HepG2 (cell line): ENCODE results near the gene SNAP25. TPM values are rescaled to one million over a fixed set of nuclear protein-coding genes. Genes with fewer than 3 reads are reported as not detected.

ENCODE experiments used
- ATF7 ChIP-seq, 2 experiments: fragments of 450-650 bp in 1 of 2; sonication (generic) in 1 of 2; formaldehyde crosslinking in 1 of 2; IDR thresholded peaks; 2 replicates each; pipeline versions ENCODE4 v1.4.0 to v1.6.1; 2016 to 2020; ENCODE audit warnings: antibody characterized with exemption in 1 of 2, mild to moderate bottlenecking in 1 of 2, missing genetic modification reagents in 1 of 2
- ATRX ChIP-seq: sonication (generic); formaldehyde crosslinking; IDR thresholded peaks from 2 replicates; pipeline ENCODE4 v1.4.0; 2020; ENCODE audit warnings: missing genetic modification reagents, borderline replicate concordance
- FOXP4 ChIP-seq: sonication (generic); formaldehyde crosslinking; IDR thresholded peaks from 2 replicates; pipeline ENCODE4 v1.4.0; 2020; ENCODE audit warnings: missing genetic modification reagents
- GMEB2 ChIP-seq: IDR thresholded peaks from 2 replicates; pipeline ENCODE4 v1.6.1; 2016; ENCODE audit warnings: missing biosample characterization, missing genetic modification reagents, low read depth
- HDAC6 ChIP-seq: fragments of 200-600 bp; sonication (generic); IDR thresholded peaks from 2 replicates; pipeline ENCODE4 v1.7.0; 2017; ENCODE audit warnings: mild to moderate bottlenecking, antibody characterized with exemption, low read length, low read depth
- MAFG ChIP-seq: sonication (generic); formaldehyde crosslinking; IDR thresholded peaks from 2 replicates; pipeline ENCODE4 v1.5.1; 2020; ENCODE audit warnings: mild to moderate bottlenecking, missing genetic modification reagents
- MED8 ChIP-seq: sonication (generic); formaldehyde crosslinking; IDR thresholded peaks from 2 replicates; pipeline ENCODE4 v1.8.1; 2023; ENCODE audit warnings: mild to moderate bottlenecking, missing genetic modification reagents; ENCODE audit not compliant: insufficient replicate concordance
- NFKBIZ ChIP-seq: IDR thresholded peaks from 2 replicates; pipeline ENCODE4 v1.6.1; 2018; ENCODE audit warnings: missing genetic modification reagents, missing compliant biosample characterization
- NR1H2 ChIP-seq: sonication (generic); formaldehyde crosslinking; IDR thresholded peaks from 2 replicates; pipeline ENCODE4 v1.8.1; 2022; ENCODE audit warnings: low read depth, missing genetic modification reagents, borderline replicate concordance
- SAP130 ChIP-seq: IDR thresholded peaks from 2 replicates; pipeline ENCODE4 v1.6.1; 2016; ENCODE audit warnings: low read depth
- SRSF1 ChIP-seq: fragments of 200-400 bp; formaldehyde crosslinking; optimal IDR thresholded peaks from 2 replicates; pipeline ENCODE3; 2017; ENCODE audit warnings: mild to moderate bottlenecking, low read depth, low read length, moderate library complexity
- SRSF9 ChIP-seq: fragments of 200-400 bp; formaldehyde crosslinking; IDR thresholded peaks from 2 replicates; pipeline ENCODE4 v1.6.1; 2018; ENCODE audit warnings: borderline replicate concordance, mild to moderate bottlenecking, low read depth, low read length; ENCODE audit not compliant: insufficient read depth, poor library complexity, severe bottlenecking
- YEATS4 ChIP-seq: sonication (generic); formaldehyde crosslinking; IDR thresholded peaks from 2 replicates; pipeline ENCODE4 v1.4.0; 2020; ENCODE audit warnings: missing genetic modification reagents, borderline replicate concordance
- ZNF160 ChIP-seq: sonication (generic); formaldehyde crosslinking; IDR thresholded peaks from 2 replicates; pipeline ENCODE4 v1.8.0; 2022; ENCODE audit warnings: mild to moderate bottlenecking, inconsistent platforms, missing genetic modification reagents
- ZNF326 ChIP-seq: sonication (generic); formaldehyde crosslinking; IDR thresholded peaks from 2 replicates; pipeline ENCODE4 v1.4.0; 2020; ENCODE audit warnings: missing genetic modification reagents, borderline replicate concordance
- ZNF362 ChIP-seq: sonication (generic); formaldehyde crosslinking; IDR thresholded peaks from 2 replicates; pipeline ENCODE4 v1.4.0; 2020; ENCODE audit warnings: missing genetic modification reagents, mild to moderate bottlenecking, borderline replicate concordance
- ZNF704 ChIP-seq: sonication (generic); formaldehyde crosslinking; IDR thresholded peaks from 2 replicates; pipeline ENCODE4 v1.8.1; 2023; ENCODE audit warnings: mild to moderate bottlenecking, inconsistent platforms, moderate library complexity, missing genetic modification reagents, borderline replicate concordance
- ZNF740 ChIP-seq: sonication (generic); formaldehyde crosslinking; IDR thresholded peaks from 2 replicates; pipeline ENCODE4 v1.4.0; 2020; ENCODE audit warnings: missing genetic modification reagents
- ZNF83 ChIP-seq: sonication (generic); formaldehyde crosslinking; IDR thresholded peaks from 2 replicates; pipeline ENCODE4 v1.4.0; 2020; ENCODE audit warnings: missing genetic modification reagents, mild to moderate bottlenecking, borderline replicate concordance
- polyA plus RNA-seq, 8 experiments: library from polyadenylated mRNA; depleted of rRNA in 3 of 8; stranded (reverse) in 7 of 8; unstranded in 1 of 8; fragments of >200 nt; fragmentation: Illumina TruSeq in 4 of 8; extraction: Trizol in 4 of 8; gene quantifications; 2 replicates each; pipeline versions ENCODE4 v1.2.1 to v1.2.3, GENCODE V29; 2011 to 2016; ENCODE audit warnings: low read depth in 4 of 8, missing spikeins in 1 of 8, mixed read lengths in 1 of 8; ENCODE audit not compliant: insufficient read depth in 1 of 8
- total RNA-seq, 5 experiments: library from RNA; depleted of rRNA; stranded (reverse); fragments of >200 nt; fragmentation: Illumina TruSeq; extraction: Trizol; gene quantifications; 2 replicates each; pipeline ENCODE4 v1.2.3, GENCODE V29; 2016; ENCODE audit warnings: low read depth in 1 of 5
- TF ChIP-seq, protein P1 (sequence below): sonication (generic); formaldehyde crosslinking; IDR thresholded peaks from 2 replicates; pipeline ENCODE4 v1.9.0; 2021; ENCODE audit warnings: missing genetic modification reagents, mild to moderate bottlenecking, borderline replicate concordance

The SNAP25 gene
- total and polyA plus RNA-seq, 2 of the 13 experiments (the other 11 are each of a cell fraction or from before 2014, with no cell fraction given): not detected

- TF ChIP-seq ZNF160 (CRISPR knock-in tag): no peak
- TF ChIP-seq ZNF704 (CRISPR knock-in tag): no peak
- TF ChIP-seq ZNF362: peak; percentile 53; the same call in 1 of the 2 replicates
- TF ChIP-seq GMEB2 (CRISPR knock-in tag): no peak
- TF ChIP-seq, protein P1, sequence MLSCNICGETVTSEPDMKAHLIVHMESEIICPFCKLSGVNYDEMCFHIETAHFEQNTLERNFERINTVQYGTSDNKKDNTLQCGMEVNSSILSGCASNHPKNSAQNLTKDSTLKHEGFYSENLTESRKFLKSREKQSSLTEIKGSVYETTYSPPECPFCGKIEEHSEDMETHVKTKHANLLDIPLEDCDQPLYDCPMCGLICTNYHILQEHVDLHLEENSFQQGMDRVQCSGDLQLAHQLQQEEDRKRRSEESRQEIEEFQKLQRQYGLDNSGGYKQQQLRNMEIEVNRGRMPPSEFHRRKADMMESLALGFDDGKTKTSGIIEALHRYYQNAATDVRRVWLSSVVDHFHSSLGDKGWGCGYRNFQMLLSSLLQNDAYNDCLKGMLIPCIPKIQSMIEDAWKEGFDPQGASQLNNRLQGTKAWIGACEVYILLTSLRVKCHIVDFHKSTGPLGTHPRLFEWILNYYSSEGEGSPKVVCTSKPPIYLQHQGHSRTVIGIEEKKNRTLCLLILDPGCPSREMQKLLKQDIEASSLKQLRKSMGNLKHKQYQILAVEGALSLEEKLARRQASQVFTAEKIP: no peak
- no peak for TF ChIP-seq MAFG (CRISPR knock-in tag)
- TF ChIP-seq MED8: no peak
- TF ChIP-seq ATRX (CRISPR knock-in tag): no peak
- TF ChIP-seq ATF7 (IDR thresholded peaks at IDR 0.05): no peak
- TF ChIP-seq ATF7 (CRISPR knock-in tag; IDR thresholded peaks at IDR 0.05): peak; percentile 64; the same call in 1 of the 2 replicates
- TF ChIP-seq YEATS4 (CRISPR knock-in tag): peak; percentile 78
- no peak for TF ChIP-seq ZNF740 (CRISPR knock-in tag)
- no peak for TF ChIP-seq SRSF9
- TF ChIP-seq ZNF326 (CRISPR knock-in tag): no peak
- peak; percentile 94; the same call in 1 of the 2 replicates for TF ChIP-seq NFKBIZ (CRISPR knock-in tag)
- TF ChIP-seq NR1H2 (CRISPR knock-in tag): no peak
- no peak for TF ChIP-seq SRSF1
- TF ChIP-seq HDAC6: no peak
- peak; percentile 99 for TF ChIP-seq FOXP4 (CRISPR knock-in tag)
- TF ChIP-seq ZNF83 (CRISPR knock-in tag): no peak
- TF ChIP-seq SAP130 (CRISPR knock-in tag): peak; percentile 89
Observed at GRCh38 chr20:10263385-10264165, 44.9 kb downstream of the SNAP25 start (continued).
